HG03432 (cell line): Measurements from ENCODE around the gene CNTNAP3B.
"Not testable (repeated sequence)": the region's sequence is repeated elsewhere in the genome, so short reads cannot be mapped to it uniquely, and the experiment has no call there.

Source experiments
- ATAC-seq: cut with Tn5 transposase; IDR thresholded peaks from one replicate; pipeline ENCODE4 v1.9.1; 2021; ENCODE audit warnings: mild to moderate bottlenecking, moderate library complexity; ENCODE audit not compliant: unreplicated experiment

CNTNAP3B gene

GRCh38 chr9:41977965-41978600, 151.1 kb downstream of the CNTNAP3B start:
- not testable (repeated sequence) for ATAC-seq

GRCh38 chr9:41974906-41975305, 154.3 kb downstream of the CNTNAP3B start:
- ATAC-seq = not testable (repeated sequence)

- not testable (repeated sequence) for ATAC-seq
Measured at GRCh38 chr9:41953007-41953406, 176.2 kb downstream of the CNTNAP3B start.

- ATAC-seq = not testable (repeated sequence)
Measured at GRCh38 chr9:41941738-41942137, 187.5 kb downstream of the CNTNAP3B start.

- not testable (repeated sequence) for ATAC-seq
Measured at GRCh38 chr9:41938143-41938542, 191.1 kb downstream of the CNTNAP3B start.

- not testable (repeated sequence) for ATAC-seq
Measured at GRCh38 chr9:41935727-41936126, 193.5 kb downstream of the CNTNAP3B start.

GRCh38 chr9:41929172-41929571, 200.1 kb downstream of the CNTNAP3B start:
- not testable (repeated sequence) for ATAC-seq

- ATAC-seq = not testable (repeated sequence)
Measured at GRCh38 chr9:41917374-41917773, 211.9 kb downstream of the CNTNAP3B start.

GRCh38 chr9:41905488-41905887, 223.7 kb downstream of the CNTNAP3B start:
- ATAC-seq = not testable (repeated sequence)

- not testable (repeated sequence) for ATAC-seq
Measured at GRCh38 chr9:41902762-41903161, 226.5 kb downstream of the CNTNAP3B start.

- not testable (repeated sequence) for ATAC-seq
Measured at GRCh38 chr9:41898720-41899343, 230.4 kb downstream of the CNTNAP3B start.

GRCh38 chr9:41874557-41874956, 254.7 kb downstream of the CNTNAP3B start:
- ATAC-seq = not testable (repeated sequence)

GRCh38 chr9:41855422-41855821, 273.8 kb downstream of the CNTNAP3B start:
- not testable (repeated sequence) for ATAC-seq

- peak; percentile 72 for ATAC-seq
Measured at GRCh38 chr9:41851848-41852740, 277.1 kb downstream of the CNTNAP3B start.

GRCh38 chr9:41847829-41848228, 281.4 kb downstream of the CNTNAP3B start:
- ATAC-seq = not testable (repeated sequence)
